Erythroblast (primary cell): ENCODE measurements around the gene UBASH3B.

Source experiments
- GATA1 ChIP-seq: IDR thresholded peaks from 2 replicates; pipeline ENCODE4 v1.6.1; 2011; ENCODE audit warnings: low read depth, mild to moderate bottlenecking, control low read depth, low read length, moderate library complexity
- POLR2A ChIP-seq: IDR thresholded peaks from 2 replicates; pipeline ENCODE4 v1.6.1; 2011; ENCODE audit warnings: mild to moderate bottlenecking, low read length

- no peak for TF ChIP-seq POLR2A
- no peak for TF ChIP-seq GATA1
These were observed 65.9 kb downstream of the UBASH3B start for GRCh38 chr11:122721201-122721963.
